HG03457 (cell line): ENCODE data around the gene NXN.
"Not testable (repeated sequence)": the region's sequence is repeated elsewhere in the genome, so short reads cannot be mapped to it uniquely, and the experiment has no call there.

Experiments
- ATAC-seq: cut with Tn5 transposase; IDR thresholded peaks from one replicate; pipeline ENCODE4 v1.9.1; 2021; ENCODE audit warnings: moderate number of reproducible peaks; ENCODE audit not compliant: unreplicated experiment

The NXN gene

GRCh38 chr17:867896-868489 lies 111.6 kb downstream of the NXN start:
- ATAC-seq: no peak

GRCh38 chr17:867238-867637 lies 112.3 kb downstream of the NXN start:
- not testable (repeated sequence) for ATAC-seq

- no peak for ATAC-seq
Observed at GRCh38 chr17:866568-867103, 112.9 kb downstream of the NXN start.

- no peak for ATAC-seq
Observed at GRCh38 chr17:864315-864714, 115.3 kb downstream of the NXN start.

- ATAC-seq: no peak
Observed at GRCh38 chr17:863880-864279, 115.7 kb downstream of the NXN start.

GRCh38 chr17:862582-862981 lies 117.0 kb downstream of the NXN start:
- no peak for ATAC-seq

- no peak for ATAC-seq
Observed at GRCh38 chr17:861364-861763, 118.2 kb downstream of the NXN start.

- ATAC-seq: no peak
Observed at GRCh38 chr17:860805-861204, 118.8 kb downstream of the NXN start.

GRCh38 chr17:859824-860195 lies 119.8 kb downstream of the NXN start:
- ATAC-seq: no peak

- ATAC-seq: no peak
Observed at GRCh38 chr17:859061-859823, 120.3 kb downstream of the NXN start.

GRCh38 chr17:856149-856548 lies 123.4 kb downstream of the NXN start:
- ATAC-seq: no peak

- no peak for ATAC-seq
Observed at GRCh38 chr17:855569-855968, 124.0 kb downstream of the NXN start.

- ATAC-seq: not testable (repeated sequence)
Observed at GRCh38 chr17:852850-853249, 126.7 kb downstream of the NXN start.

GRCh38 chr17:852349-852748 lies 127.2 kb downstream of the NXN start:
- no peak for ATAC-seq

GRCh38 chr17:851924-852323 lies 127.7 kb downstream of the NXN start:
- ATAC-seq: no peak

GRCh38 chr17:850851-851763 lies 128.5 kb downstream of the NXN start:
- no peak for ATAC-seq

- no peak for ATAC-seq
Observed at GRCh38 chr17:850086-850850, 129.3 kb downstream of the NXN start.

- ATAC-seq: no peak
Observed at GRCh38 chr17:848402-848801, 131.2 kb downstream of the NXN start.

- no peak for ATAC-seq
Observed at GRCh38 chr17:846901-847843, 132.4 kb downstream of the NXN start.

- no peak for ATAC-seq
Observed at GRCh38 chr17:841313-841712, 138.3 kb downstream of the NXN start.
